Measurements from ENCODE around the gene UST.
A peak's percentile ranks its signal among the peaks of the same experiment; 100 is the strongest.

UST gene, protein sequence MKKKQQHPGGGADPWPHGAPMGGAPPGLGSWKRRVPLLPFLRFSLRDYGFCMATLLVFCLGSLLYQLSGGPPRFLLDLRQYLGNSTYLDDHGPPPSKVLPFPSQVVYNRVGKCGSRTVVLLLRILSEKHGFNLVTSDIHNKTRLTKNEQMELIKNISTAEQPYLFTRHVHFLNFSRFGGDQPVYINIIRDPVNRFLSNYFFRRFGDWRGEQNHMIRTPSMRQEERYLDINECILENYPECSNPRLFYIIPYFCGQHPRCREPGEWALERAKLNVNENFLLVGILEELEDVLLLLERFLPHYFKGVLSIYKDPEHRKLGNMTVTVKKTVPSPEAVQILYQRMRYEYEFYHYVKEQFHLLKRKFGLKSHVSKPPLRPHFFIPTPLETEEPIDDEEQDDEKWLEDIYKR

DNA sequence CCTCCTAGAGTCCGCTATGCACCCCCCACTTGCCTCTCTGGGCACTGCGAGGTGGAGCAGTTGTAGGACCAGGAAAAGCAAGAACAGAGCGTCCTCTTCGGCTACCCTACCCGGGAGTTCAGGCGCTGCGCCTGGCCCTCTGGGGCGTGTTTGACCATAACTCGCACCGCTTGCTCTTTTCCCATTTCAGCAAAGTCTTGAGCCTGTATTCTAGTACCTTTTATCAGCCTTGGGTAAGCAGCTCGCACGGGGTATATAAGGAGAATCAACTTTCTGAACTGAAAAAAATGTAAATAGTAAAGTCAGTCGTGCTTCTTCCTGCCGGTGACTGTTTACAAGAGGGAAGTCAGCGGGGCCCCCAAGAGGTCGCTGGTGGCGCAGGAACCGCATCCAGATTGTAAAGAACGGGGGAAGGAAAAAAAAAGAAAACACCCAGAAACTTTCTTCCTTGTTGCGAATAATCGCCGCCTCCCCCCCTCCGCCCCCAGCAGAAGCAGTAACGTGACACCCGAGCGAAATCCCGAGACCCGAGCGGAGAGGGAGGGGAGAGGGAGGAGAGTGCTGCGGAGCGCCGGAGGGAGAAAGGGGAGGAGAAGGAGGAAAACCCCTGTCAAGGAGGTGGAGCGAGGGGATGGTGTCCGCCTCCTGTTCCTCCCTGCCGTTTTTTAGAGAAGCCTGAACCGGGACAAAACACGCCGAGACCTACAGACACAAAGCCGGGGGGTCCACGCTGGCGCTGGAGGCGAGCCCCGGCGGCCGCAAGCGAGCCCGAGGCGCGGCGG is at the start of gene UST:
Gene UST, plus strand, starts transcription at position 668 of the 782 bp plus-strand sequence. CDS start 401 bp downstream, outside the sequence.
- peak; percentile 55 for DNase-seq

DNA sequence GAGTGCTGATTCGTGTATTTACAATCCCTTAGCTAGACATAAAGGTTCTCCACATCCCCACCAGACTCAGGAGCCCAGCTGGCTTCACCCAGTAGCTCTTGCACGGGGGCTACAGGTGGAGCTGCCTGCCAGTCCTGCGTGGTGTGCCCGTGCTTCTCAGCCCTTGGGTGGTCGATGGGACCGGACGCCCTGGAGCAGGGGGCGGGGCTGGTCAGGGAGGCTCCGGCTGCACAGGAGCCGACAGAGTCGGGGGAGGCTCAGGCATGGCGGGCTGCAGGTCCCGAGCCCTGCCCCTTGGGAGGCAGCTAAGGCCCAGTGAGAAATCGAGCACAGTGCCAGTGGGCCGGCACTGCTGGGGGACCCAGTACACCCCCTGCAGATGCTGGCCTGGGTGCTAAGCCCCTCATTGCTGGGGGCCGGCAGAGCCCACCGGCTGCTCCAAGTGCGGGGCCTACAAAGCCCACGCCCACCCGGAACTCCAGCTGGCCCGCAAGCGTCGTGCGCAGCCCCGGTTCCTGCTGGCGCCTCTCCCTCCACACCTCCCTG is 48.9 kb upstream of the UST start:
- DNase-seq: no peak

DNA sequence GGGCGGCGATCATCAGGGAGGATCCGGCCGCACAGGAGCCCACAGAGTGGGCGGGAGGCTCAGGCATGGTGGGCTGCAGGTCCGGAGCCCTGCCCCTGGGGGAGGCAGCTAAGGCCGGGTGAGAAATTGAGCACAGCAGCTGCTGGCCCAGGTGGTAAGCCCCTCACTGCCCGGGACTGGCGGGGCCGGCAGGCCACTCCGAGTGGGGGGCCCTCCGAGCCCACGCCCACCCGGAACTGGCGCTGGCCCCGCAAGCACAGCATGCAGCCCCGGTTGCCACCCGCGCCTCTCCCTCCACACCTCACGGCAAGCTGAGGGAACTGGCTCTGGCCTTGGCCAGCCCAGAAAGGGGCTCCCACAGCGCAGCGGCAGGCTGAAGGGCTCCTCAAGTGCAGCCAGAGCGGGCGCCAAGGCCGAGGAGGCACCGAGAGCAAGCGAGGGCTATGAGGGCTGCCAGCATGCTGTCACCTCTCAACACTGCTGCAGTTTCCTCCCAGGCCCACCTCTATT is 48.1 kb upstream of the UST start:
- no peak for DNase-seq

DNA sequence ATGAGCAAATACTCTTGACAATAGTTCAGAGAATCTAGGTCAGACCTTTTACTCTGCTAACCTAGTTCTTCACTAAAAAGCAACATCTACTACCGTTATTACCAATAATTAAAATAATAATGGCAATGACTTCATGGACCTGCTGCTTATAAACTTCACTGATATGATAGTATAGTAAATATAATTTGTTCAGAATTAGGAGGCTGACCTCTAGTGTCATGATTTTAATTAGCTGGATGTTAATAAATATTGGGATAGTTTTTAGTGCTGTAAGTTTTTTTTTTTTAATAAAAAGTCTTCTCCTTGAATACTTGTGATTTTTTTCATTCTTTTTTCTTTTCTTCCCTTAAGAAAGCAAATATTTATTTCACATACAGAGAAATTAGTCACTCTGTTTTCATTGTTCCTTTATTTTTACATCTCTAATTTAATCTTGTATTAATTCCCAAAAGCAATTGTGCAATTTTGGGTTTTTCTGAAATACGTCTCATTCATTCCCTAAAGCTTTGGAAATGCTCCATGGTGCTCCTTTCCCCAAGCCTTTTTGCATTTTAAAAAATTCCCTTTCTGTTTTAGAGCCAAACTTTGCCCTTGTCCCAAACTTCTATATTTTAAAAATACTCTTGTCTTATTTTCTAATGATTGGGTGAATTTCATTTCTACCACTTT is 46.6 kb upstream of the UST start:
- DNase-seq: no peak

DNA sequence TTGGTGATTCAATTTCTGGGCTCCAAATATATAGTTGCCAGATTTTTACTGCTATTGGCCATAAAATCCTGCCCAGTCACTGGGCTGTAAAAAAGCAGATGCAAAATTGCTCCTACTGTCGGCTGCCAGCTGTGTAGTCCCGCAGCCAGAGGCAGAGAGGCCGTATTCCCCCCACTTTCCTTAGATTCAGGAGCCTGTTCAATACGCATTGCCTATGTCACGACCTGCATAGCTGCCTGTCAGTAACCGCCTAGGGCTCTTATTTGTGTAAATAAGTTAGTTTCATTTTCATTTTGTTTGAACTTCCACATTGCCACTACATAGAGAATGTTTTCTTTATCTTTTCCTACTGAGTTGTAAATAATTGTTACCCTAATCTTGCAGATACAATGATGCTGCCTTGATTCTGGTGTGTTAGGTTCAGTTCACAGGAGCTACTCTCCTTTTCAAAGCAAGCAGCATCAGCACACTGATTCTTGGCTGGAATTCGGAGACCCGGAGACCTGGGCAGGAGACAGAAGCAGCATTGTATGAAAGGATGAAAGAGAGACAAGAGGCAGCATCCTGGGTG is 46.0 kb upstream of the UST start:
- DNase-seq: no peak

DNA sequence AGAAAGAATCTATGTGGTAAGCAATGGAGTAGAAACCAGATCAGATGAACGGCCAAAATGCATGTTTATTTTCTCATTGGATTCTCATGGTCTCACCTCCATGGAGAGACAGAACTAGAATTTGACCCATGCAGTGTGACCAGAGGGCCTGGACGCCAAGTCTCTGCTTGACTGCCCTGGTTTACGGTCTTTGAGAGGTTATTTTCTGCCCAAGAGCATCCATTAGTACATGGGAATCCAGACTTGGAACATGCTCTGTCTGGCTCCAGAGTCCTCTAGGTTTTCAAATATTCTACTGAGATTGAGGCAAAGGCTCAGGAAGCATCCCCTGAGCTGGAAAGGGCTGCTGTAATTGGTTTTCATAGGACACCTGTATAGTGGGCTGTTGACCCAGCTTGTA is 45.5 kb upstream of the UST start:
- no peak for DNase-seq

DNA sequence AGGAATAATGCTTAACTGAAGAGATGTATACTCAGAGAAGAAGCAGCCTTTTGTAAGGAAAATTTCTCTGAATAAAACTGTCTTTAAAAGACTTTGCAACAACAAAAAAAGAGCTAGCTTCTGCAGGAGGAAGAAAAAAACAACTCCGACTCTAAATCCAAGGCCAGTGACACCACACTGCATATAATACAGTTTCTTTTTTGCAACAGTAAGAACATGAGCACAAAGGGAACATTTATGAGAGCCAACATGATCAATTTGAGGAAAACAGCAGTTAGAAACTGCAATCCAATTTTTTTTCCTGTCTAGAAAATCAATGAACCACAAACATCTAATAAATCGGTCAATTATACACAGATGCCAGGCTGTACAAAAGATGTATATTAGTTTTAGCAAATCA is 42.9 kb upstream of the UST start:
- no peak for DNase-seq

DNA sequence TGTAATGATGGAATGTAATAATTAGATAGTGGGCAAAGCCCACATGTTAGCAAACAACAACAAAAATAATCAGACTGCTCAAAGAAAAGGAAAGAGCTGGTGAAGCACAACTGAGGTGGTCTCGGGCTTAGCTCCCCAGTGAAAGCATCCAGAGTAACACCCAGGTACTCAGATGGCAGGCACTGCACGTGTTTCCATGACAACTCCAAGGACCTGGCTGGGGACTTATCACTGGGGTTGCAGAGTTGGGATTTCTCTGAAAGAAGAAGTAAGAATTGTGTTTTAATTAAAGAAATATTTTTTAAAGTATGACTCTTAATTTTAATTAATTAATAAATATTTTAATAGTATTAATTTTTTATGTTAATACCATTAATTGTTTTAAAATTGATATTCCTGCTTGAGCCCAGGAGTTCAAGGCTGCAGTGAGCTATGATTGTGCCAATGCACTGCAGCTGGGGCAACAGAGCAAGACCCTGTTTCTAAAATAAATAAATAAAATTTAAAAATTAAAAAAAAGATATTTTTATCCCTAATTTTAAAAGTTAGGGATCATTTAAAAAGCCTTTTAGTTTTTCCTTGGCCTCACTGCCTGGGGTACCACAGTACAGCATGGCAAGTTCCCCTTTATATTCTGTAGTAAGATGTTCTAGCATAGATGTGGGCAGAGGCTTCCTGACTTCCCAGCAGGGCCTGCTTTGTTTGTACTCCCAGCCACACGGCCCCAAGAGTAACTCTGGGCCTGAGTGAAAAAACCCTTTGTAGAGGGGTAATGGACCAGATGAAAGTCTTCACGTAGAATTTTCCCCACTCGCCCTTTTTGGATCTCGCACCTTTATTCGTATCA is 42.2 kb upstream of the UST start:
- no peak for DNase-seq

DNA sequence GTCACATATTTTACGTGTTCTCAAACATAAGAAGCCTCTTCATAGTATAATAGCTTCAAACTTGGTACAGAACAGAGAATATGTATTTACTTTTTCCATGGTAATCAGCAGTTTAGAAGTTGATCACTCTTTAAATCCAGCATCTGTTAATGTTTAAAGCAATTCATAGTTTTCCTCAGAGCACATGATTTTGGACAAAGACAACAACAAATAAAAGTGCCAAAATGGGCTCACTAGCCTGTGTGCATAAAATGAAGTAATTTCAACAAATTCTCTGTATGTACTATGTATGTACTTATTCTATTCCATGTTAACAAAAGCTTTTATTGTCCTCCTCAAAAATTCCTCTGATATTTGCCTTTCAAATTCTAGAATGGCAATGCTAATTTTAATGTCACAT is 38.1 kb upstream of the UST start:
- DNase-seq: no peak

DNA sequence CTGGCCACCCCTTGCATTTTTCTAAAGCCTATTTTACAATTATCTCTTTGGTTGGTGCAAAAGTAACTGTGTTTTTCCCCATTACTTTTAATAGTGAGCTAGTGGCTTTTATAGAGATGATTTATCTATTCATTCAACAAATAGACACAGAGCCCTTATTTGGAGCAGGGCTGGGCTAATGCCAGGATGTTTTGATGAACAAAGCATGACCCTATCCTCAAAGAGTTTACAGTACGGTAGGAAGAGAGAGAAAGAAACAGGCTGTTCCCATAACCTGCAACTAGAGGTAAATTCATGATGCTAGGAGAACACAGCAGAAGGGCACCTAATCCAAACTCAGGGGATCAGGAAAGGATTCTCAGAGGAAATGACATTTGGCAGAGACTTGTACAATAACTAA is 37.3 kb upstream of the UST start:
- DNase-seq: no peak

DNA sequence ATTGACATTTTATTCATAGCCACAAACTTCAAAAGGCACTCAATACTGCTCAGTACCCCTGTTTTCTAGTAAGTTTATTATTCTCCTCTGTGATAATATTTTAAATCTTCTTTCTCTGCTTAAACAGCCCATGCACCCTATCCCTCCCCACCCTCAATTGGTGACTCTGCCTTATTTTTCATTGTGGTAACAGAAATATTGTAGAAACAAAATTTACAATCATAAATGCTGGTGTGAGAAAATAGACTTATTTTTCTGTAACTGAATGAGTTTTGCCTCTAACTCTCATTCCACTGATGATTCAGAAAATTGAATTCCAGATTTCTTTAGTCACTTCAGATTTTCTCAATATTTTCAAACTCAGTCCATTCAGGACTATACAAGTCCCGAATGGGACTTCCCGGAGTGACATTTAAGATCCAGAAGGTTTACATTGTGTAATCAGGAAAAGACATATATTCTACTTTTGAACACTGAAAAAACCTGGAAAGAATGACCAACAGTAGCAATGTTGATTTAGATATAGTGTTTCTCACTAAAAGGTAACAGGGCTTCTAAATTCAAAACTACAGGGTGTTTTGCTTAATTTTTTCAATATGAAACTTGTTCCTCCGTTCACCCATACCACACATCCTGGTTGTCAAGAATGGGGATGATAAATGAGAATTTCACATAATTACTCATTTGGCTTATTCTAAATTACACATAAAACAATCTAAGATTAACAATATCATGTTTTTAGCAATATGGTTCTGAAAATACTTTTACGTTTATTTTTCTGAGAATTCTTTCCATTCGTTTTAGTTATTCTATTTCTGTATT is 34.8 kb upstream of the UST start:
- no peak for DNase-seq

DNA sequence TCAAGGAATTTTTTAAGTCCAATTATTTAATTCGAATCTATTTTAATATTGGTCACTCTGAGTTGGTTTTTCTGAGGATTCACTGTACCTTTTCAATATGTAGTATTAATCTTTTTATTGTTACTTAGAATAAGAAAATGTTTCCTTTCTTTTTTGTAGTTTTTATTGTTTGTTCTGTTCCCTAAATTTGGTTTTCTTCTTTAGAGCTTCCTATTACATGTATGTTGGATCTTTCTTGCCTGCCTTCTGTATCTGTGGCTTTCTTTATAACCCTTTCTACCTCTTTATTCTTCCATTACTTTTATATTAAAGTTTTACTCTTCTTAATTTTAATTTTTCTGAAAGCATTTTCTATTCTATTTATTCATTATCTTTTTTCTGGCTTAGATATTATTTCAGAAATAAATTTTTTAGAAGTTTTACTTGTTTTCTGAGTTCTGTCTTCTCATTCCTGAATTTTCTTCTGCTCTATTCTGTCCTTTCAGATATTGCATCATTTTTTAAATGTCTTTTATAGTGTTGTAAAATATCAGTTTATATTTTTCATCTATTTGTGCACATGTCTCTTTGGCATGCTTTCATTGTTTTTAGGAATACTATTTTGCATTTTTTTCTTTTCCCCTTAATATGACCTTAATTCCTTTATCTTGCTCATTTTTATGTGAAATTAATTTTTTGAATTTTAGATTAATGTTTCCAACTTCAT is 33.6 kb upstream of the UST start:
- no peak for DNase-seq

DNA sequence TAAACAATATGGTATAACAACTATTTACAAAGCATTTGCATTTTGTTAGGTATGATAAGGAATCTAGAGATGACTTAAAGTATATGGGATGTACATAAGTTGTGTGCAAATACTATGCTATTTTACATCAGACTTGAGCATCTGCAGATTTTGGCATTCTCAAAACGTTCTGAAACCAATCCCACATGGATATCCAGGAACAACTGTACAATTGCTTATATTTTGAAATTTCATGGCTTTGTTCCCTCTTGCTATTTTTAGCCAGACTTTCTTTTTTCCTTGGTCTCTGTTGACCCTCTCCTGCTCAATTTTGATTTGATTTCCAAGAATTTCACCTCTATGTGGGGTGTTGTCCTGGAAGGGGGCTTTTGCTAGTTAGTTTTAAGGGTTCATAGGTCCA is 32.9 kb upstream of the UST start:
- no peak for DNase-seq

DNA sequence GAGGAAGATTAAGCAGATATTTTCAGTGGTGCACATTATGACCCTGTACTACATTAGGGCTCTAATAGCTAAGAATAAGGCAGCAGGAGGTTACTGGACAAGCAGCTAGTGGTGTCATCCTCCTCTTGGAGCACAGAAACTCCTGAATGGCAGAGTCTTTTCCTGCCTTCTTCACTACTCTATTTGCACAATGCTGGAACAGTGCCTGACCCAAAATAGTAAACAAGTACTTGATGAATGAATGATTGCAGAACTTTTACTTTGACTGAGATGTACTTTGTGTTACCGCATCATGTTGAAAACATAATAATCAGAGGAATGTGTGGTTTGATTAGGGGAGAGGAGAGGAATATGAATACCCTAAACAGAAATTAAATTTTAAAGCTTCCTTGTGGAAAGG is 30.0 kb upstream of the UST start:
- DNase-seq: no peak

DNA sequence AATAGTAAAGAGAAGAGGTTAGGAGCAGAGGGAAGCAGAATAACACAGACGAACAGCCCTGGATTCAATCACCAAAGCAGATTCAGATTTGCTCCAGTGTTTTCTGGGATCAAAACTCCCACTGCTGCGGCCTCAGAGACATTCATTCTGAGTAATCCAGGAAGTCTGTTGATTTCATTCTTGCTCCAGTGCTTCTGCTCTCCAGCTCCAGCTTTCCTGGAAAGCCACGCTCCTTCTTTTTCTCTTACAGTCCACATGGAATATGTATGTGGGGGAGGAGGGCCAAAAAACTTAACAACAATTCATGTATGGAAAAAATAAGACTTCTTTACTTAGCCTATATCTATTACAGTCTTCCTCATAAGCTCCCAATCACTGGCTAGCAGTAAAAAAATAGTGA is 26.4 kb upstream of the UST start:
- no peak for DNase-seq

DNA sequence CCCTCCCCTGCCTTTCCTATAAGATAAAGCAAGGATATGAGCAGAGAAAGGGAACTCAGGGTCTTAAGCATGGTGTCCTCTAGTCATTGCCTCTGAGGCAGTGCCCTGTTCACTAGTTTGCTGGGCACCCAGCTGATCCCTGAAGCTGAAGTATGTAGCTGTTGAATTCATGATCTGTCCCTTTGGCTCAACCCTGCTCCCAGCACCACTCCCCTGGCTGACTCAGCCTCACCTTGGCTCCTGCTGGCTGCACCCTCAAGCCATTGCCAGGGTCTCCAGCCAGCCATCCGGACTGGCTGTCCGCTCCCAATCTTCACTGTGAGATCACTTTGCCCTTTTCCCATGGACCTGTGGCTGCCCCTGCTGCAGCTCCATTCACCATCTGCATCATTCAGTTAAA is 25.9 kb upstream of the UST start:
- DNase-seq: no peak

DNA sequence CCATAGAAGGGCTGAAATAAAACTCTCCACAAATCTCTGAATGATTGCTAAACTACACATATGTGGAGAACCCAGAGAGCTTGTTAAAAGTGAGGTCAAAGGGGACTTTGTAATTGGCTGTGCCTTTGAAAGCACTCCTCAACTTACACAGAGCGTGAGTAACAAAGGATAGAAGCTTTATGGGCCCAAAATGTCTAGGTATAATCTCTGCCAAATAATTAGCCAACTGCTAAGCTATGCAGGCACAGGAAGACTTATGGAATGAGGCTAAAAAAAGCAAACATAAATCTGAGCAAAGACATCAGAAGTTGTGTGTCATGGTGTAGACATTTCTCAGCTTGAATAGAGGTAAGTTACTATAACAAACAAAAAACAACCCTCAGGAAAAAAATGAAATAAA is 23.3 kb upstream of the UST start:
- DNase-seq: no peak

DNA sequence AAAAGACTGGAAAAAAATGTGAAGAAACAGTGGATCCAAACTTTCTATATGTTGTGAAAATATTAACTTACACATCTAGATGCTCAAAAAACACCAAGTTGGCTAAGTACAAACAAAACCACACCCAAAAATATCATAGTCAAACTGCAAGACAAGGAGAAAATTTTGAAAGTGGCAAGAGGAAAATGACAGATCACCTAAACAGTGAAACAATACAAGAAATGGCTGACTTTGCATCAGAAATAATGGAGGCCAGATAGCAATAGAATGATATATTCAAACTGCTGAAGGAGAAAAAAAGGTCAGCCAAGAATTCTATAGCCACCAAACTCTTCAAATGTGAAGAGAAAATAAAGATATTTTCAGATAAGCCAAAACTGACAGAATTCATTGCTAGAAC is 22.4 kb upstream of the UST start:
- no peak for DNase-seq

DNA sequence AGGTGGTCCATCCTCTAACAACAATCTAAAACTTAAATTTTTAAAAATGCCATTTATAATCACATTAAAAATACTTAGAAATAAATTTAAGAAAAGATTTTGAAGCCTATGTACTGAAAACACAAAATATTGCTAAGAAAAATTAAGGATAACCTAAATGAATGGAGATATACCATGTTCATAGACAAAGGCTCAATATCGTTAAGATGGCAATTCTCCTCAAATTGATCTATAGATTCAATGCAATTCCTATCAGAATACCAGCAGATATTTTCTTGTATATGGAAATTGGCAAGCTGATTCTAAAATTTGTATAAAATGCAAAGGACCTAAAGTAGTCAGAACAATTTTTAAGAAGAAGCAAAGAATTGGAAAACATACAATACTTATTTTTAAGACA is 19.7 kb upstream of the UST start:
- no peak for DNase-seq

DNA sequence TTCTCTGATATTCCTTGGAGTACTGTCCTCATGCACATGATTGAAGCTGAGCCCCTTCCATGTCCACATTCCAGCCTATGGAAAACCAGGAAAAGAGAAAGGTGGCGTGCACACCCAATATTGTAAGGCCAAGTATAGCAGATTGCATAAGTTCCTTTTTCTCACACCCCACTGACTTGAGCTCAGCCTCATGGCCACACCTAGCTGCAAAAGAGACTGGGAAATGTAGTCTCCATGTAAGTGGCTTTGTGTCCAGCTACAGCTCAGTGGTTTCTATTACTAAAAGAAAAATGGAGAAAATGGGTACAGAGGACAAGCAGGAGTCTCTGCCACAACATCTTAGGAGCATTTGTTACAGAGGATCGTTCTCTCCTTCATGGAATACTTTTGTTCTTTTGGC is 10.8 kb upstream of the UST start:
- DNase-seq: no peak

Measured in NCI-H1092 (cell line).